Activated CD4-positive, alpha-beta T cell treated with anti-CD3 and anti-CD28 coated beads, Interleukin-2, amount 10 ng/mL, durations not matched to agents 7 days and 5 days (primary cell): ENCODE data around the gene KRTAP10-6. TPM values are rescaled to one million over a fixed set of nuclear protein-coding genes. Genes with fewer than 3 reads are reported as not detected.
A peak's percentile ranks its signal among the peaks of the same experiment; 100 is the strongest.
"Not testable (repeated sequence)": the region's sequence is repeated elsewhere in the genome, so short reads cannot be mapped to it uniquely, and the experiment has no call there.

Source experiments
- CTCF ChIA-PET: fragments of 350-600 bp; sonication (Branson Sonifier 250); formaldehyde crosslinking; loops from one replicate; lab custom pipeline; 2021; ENCODE audit warnings: antibody characterized with exemption; lab: Charles Lee
- POLR2A ChIA-PET: fragments of 350-600 bp; sonication (Branson Sonifier 250); formaldehyde crosslinking; loops from one replicate; lab custom pipeline; 2021; ENCODE audit warnings: antibody characterized with exemption; lab: Charles Lee
- DNase-seq: peaks from one replicate; pipeline ENCODE4 v3.0.0-alpha.2; 2020
- H3K27ac Mint-ChIP-seq: one replicate; pipeline ENCODE4 v1.8.0; 2021; ENCODE audit warnings: mild to moderate bottlenecking, moderate library complexity, mixed read lengths
- H3K27me3 Mint-ChIP-seq: one replicate; pipeline ENCODE4 v1.8.0; 2021; ENCODE audit warnings: mixed read lengths
- H3K36me3 Mint-ChIP-seq: one replicate; pipeline ENCODE4 v1.8.0; 2021; ENCODE audit warnings: low read depth, mixed read lengths
- H3K4me1 Mint-ChIP-seq: one replicate; pipeline ENCODE4 v1.8.0; 2021; ENCODE audit warnings: mixed read lengths
- H3K4me3 Mint-ChIP-seq: one replicate; pipeline ENCODE4 v1.8.0; 2021; ENCODE audit warnings: mild to moderate bottlenecking, moderate library complexity, mixed read lengths
- H3K9me3 Mint-ChIP-seq: one replicate; pipeline ENCODE4 v1.8.0; 2021; ENCODE audit warnings: mixed read lengths
- total RNA-seq, 2 experiments: library from RNA; stranded (reverse); gene quantifications; one replicate each; pipeline ENCODE4 v1.2.3, GENCODE V29; 2021

KRTAP10-6 gene
- total RNA-seq, 2 experiments from 2014 or later = not detected

DNA sequence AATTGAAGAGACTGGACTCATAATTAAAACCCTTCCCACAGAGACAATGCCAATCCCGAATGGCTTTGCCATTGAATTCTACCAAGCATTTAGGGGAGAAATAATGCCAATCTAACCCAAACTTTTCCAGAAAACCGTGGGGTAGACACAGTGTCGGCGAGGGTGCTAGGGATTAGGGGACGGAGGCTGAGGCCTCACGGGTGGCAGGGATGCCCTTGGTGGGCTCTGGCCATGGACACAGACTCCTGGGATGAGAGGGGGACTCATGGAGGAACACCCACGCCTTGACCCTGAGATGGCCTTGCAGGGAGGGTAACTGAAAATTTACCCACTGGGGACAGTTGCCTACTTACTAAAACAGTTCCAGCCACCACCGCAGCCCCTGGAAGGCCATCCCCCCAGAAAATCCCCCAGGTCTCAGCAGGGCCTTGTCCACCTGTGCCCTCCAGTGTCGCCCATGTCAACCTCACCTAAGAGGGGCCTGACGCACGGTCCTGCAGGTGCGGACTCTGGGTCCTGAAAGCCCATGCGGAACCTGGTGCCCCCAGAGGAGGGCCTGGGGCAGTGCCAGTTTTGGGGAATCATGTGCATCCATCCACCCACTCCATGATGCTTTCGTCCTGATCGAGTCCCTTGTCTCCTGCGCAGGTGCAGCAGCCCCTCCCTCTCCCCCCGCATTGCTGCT lies 13.8 kb downstream of the KRTAP10-6 start:
- Mint-ChIP-seq H3K27ac (no peak overlapping the region), H3K9me3 (peaks cover 31% of the 10 kb centered on the region), H3K4me3 (no peak overlapping the region), H3K36me3 (peaks cover 8% of the 10 kb centered on the region), H3K4me1 (peaks cover 6% of the 10 kb centered on the region), H3K27me3 (peaks cover 7% of the 10 kb centered on the region)
- ChIA-PET POLR2A (no interaction called here), CTCF (no interaction called here)
- DNase-seq = no peak

- CTCF ChIA-PET = no interaction called here
- DNase-seq = no peak
- Mint-ChIP-seq H3K4me1 (no peaks in the 10 kb centered on the region), H3K9me3 (peaks cover 28% of the 10 kb centered on the region), H3K36me3 (peaks cover 5% of the 10 kb centered on the region), H3K27ac (peak overlapping the region; percentile 38), H3K4me3 (no peak overlapping the region), H3K27me3 (peaks cover 7% of the 10 kb centered on the region)
- POLR2A ChIA-PET = no interaction called here
Measured at GRCh38 chr21:44576025-44576420, 16.3 kb downstream of the KRTAP10-6 start.

DNA sequence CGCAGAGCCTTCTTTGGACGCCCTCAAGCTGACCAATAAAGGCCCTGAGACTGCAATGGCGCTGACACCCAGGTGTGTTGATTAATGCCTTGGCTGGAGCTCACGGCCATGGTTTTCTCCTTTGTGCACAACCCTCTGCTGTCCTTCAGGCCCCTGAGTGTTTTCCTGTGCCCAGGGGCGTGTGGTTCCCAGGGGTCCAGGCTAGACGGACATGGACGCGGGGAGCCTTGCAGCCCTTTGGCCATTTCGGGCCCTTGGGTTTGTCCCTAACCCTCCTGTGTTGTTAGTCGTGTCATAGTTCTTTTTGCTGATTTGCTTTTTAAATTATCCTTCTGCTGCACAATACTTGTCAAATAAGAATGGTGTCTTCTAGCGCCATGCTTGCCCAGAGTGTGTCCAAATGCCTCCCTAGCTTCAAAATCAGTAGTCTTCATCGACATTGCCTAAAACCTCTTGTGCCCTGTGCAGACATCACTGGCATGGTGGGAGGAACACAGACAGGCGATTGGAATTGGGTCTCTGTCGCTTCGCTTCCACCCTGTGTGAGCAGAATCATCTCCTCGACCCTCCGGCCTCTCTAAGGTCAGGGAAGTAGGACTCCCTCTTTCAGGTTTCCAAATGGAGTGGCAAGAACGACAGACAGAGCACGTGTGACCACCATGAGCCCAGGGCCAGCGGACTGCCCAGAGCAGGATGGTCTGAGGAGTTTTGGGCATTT lies 16.8 kb downstream of the KRTAP10-6 start:
- Mint-ChIP-seq H3K27me3 (peaks cover 4% of the 10 kb centered on the region), H3K9me3 (peaks cover 24% of the 10 kb centered on the region), H3K4me1 (no peaks in the 10 kb centered on the region), H3K27ac (peak overlapping the region; percentile 38), H3K4me3 (no peak overlapping the region), H3K36me3 (peaks cover 4% of the 10 kb centered on the region)
- ChIA-PET POLR2A (no interaction called here), CTCF (interaction anchor here (1.2 kb wide), 1 partner anchor 39 kb away, joined by 3 read pairs; no protein-coding TSS in a partner anchor)
- no peak for DNase-seq

- Mint-ChIP-seq H3K36me3 (peaks cover 2% of the 10 kb centered on the region), H3K27ac (no peak overlapping the region), H3K4me1 (no peaks in the 10 kb centered on the region), H3K9me3 (peaks cover 24% of the 10 kb centered on the region), H3K4me3 (no peak overlapping the region), H3K27me3 (peaks cover 2% of the 10 kb centered on the region)
- DNase-seq = no peak
- CTCF ChIA-PET = interaction anchor here (1.2 to 1.3 kb wide), 2 partner anchors 21 to 38 kb away, joined by 3 to 4 read pairs; no protein-coding TSS in a partner anchor
- POLR2A ChIA-PET = no interaction called here
Measured at GRCh38 chr21:44574457-44575306, 17.6 kb downstream of the KRTAP10-6 start.

DNA sequence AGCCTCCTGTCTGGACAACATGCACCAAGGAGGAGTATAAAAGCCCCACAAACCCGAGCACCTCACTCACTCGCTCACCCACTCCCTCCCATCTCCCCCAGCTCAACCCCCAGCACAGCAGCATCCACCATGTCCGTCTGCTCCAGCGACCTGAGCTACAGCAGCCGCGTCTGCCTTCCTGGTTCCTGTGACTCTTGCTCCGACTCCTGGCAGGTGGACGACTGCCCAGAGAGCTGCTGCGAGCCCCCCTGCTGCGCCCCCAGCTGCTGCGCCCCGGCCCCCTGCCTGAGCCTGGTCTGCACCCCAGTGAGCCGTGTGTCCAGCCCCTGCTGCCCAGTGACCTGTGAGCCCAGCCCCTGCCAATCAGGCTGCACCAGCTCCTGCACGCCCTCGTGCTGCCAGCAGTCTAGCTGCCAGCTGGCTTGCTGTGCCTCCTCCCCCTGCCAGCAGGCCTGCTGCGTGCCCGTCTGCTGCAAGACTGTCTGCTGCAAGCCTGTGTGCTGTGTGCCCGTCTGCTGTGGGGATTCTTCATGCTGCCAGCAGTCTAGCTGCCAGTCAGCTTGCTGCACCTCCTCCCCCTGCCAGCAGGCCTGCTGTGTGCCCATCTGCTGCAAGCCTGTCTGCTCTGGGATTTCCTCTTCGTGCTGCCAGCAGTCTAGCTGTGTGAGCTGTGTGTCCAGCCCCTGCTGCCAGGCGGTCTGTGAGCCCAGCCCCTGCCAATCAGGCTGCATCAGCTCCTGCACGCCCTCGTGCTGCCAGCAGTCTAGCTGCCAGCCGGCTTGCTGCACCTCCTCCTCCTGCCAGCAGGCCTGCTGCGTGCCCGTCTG lies 18.5 kb downstream of the KRTAP10-6 start, which contains the start of gene KRTAP10-4:
Gene KRTAP10-4, plus strand, starts transcription at position 100 of the 827 bp plus-strand sequence. Its CDS starts 30 bp downstream, at position 130.
- H3K36me3 Mint-ChIP-seq, H3K27me3 Mint-ChIP-seq, DNase-seq, H3K4me1 Mint-ChIP-seq, H3K4me3 Mint-ChIP-seq, POLR2A ChIA-PET: not testable (repeated sequence)
- CTCF ChIA-PET = interaction anchor here (1.2 to 1.5 kb wide), 3 partner anchors 22 to 93 kb away, joined by 3 to 4 read pairs (median 4); partner anchors contain the start of gene KRTAP12-2
- Mint-ChIP-seq H3K9me3 (peaks cover 24% of the 10 kb centered on the region), H3K27ac (peak within 1 kb of the TSS; percentile 62)

DNA sequence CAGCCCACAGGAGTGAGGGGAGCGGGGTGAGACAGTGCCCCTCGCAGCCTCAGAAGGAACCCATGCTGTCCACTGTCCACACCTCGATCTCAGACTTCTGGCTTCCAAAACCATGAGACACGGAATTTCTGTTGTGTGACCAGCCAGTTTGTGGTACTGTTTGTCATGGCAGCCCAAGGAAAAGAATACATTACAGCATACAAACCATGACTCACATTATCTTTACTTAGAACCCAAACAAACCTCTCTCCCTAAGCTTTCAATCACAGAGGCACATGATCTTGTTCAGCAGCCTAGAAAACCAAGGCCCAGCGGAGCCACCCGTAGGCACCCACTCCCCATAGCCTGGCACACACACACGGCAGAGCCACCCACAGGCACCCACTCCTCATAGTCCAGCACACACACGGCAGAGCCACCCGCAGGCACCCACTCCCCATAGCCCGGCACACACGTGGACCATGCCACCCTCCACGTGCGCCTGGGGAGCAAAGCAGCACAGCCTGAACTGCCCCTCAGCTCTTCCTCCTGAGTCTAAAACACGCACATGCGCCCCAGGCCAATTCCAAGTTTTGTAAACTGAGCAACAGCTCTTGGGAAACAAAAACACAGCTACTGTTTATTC lies 19.2 kb downstream of the KRTAP10-6 start:
- POLR2A ChIA-PET = no interaction called here
- H3K27ac Mint-ChIP-seq = peak overlapping the region; percentile 62
- peaks cover 4% of the 10 kb centered on the region for H3K27me3 Mint-ChIP-seq
- H3K9me3 Mint-ChIP-seq = peaks cover 20% of the 10 kb centered on the region
- peaks cover 2% of the 10 kb centered on the region for H3K36me3 Mint-ChIP-seq
- no peaks in the 10 kb centered on the region for H3K4me1 Mint-ChIP-seq
- no peak for DNase-seq
- H3K4me3 Mint-ChIP-seq = no peak overlapping the region
- CTCF ChIA-PET = interaction anchor here (1.5 kb wide), 1 partner anchor 94 kb away, joined by 4 read pairs; the partner anchor contains the start of gene KRTAP12-2

DNA sequence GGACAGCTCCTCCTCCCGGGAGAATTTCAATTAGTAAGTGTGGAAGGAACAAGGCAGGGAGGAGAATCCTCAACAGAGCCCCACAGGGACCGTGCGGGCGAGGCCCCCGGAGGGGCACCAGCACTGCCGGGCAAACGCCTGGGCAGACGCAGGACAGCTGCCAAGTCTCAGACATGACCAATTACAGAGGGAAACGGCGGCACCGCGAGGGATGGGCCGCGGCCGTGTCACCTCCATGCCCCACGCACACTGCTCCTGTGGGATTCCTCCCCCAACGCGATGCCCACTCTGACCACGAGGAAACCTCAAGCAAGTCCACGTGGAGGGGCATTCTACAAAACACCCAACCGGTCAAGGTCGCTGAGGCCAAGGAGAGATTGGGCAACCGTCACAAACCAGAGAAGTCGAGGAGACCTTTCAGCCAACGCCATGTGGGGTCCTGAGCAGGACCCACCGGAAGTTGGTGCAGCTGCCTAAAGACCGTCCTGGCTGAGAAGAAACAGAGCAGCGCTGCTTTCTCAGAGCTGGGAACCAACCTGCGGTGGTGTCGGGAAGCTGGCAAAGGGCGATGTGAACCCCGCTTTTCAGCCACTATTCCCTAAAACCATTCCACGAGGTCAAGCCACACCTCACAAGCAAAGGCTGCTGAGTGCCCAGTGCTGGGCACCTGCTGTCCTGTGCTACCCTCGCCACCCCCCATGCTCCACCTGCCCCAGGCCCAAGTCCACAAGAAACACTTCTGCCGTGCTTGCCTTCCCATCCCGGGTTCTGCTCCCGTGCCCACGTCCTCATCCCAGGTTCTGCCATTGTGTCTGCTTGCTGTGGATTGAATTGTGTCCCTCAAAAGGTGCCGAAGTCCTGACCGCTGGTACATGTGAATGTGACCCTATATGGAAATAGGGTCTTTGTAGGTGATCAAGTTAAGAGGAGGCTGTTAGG lies 20.2 kb downstream of the KRTAP10-6 start:
- POLR2A ChIA-PET = no interaction called here
- H3K4me3 Mint-ChIP-seq = no peak overlapping the region
- peaks cover 12% of the 10 kb centered on the region for H3K9me3 Mint-ChIP-seq
- H3K27me3 Mint-ChIP-seq = peaks cover 4% of the 10 kb centered on the region
- no peak for DNase-seq
- no peak overlapping the region for H3K27ac Mint-ChIP-seq
- CTCF ChIA-PET = interaction anchor here (1.5 kb wide), 1 partner anchor 95 kb away, joined by 4 read pairs; the partner anchor contains the start of gene KRTAP12-2
- H3K4me1 Mint-ChIP-seq = no peaks in the 10 kb centered on the region
- H3K36me3 Mint-ChIP-seq = no peaks in the 10 kb centered on the region

GRCh38 chr21:44571296-44571695 lies 21.0 kb downstream of the KRTAP10-6 start:
- Mint-ChIP-seq H3K4me3 (no peak overlapping the region), H3K27ac (no peak overlapping the region), H3K36me3 (no peaks in the 10 kb centered on the region), H3K27me3 (peaks cover 4% of the 10 kb centered on the region), H3K4me1 (no peaks in the 10 kb centered on the region), H3K9me3 (peaks cover 8% of the 10 kb centered on the region)
- ChIA-PET POLR2A (no interaction called here), CTCF (no interaction called here)
- DNase-seq = no peak

DNA sequence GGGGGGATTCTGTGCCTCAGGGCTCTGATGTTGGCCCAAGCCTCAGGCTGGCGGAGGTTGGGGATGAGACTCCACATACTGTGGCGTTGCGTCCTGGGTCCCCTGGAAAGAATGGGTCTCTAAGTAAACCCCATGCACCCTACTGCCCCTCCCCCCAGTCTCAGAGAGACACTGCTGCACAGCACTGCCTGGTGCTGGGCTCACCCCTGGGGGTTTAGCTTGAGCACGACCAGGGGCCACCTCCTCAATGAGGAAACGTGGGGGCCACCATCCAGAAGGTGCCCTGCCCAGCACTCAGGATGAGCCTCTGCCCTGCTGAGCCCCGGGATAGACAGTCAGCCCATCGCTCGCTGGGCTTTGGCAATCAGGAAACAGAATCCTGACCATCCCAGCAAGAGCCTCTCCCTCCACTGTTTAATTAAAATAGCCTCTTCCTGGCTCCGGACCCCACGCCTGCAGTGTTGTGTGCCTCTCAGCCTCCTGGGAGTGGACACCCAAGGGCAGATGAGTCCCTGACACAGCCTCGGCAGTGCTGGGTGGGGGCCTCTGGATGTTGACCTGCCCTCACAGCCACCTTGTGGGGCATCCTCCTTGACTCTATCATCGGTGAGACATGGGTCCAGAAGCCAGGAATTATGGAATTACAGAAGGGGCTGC lies 22.3 kb downstream of the KRTAP10-6 start:
- H3K27ac Mint-ChIP-seq = no peak overlapping the region
- DNase-seq = no peak
- no peak overlapping the region for H3K4me3 Mint-ChIP-seq

DNA sequence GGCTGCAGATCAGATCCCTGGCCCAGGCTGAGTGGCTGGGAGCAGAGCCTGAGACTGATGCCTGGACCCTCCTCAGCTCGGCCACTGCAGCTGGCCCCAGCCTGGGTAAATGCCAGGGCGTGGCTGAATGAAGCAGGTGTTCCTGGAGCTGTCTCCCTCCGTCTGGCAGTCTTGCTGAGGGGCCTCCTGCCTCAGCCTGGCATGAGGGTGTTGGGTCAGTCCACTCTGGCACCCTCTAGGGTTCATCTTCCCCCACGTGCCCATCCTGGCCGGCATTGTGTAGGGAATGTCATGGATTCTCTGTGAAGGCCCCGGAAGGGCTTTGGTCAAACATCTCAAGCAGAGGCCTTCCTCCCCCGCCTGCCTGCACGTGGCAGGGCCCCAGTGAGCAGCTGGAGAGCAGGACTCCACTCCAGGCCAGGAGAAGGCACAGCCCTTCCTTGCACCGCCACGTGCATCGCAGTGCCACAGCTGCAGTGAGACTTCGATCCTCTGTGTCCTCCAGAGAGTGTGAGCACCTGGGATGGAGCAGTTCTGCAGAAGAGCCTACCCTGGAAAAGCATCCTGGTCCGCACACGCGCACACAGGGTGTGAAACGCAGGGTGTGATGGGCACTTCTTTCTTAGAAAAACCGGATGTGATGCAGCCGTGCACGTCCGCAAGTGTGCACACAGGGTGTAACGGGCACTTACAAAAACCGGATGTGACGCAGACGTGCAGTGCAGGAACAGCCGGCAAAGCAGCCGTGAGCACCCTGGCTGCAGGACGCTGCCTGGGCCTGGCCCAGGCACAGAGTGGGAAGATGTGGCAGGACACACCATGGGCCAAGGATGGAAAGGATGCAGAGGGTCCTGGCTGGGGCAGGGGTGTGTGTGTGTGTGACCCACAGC lies 23.4 kb downstream of the KRTAP10-6 start:
- DNase-seq = no peak
- CTCF ChIA-PET = no interaction called here
- Mint-ChIP-seq H3K9me3 (peaks cover 10% of the 10 kb centered on the region), H3K4me1 (peaks cover 14% of the 10 kb centered on the region), H3K27me3 (peaks cover 2% of the 10 kb centered on the region), H3K4me3 (no peak overlapping the region), H3K27ac (peak overlapping the region; percentile 65), H3K36me3 (no peaks in the 10 kb centered on the region)
- POLR2A ChIA-PET = no interaction called here

More for the DNA sequence above, 22.3 kb downstream of the KRTAP10-6 start:
- no peaks in the 10 kb centered on the region for H3K36me3 Mint-ChIP-seq
- H3K9me3 Mint-ChIP-seq = peaks cover 5% of the 10 kb centered on the region
- peaks cover 2% of the 10 kb centered on the region for H3K27me3 Mint-ChIP-seq
- ChIA-PET POLR2A (no interaction called here), CTCF (no interaction called here)
- peaks cover 6% of the 10 kb centered on the region for H3K4me1 Mint-ChIP-seq
